ENCODE results near the gene ADORA3.

Gene ADORA3

DNA sequence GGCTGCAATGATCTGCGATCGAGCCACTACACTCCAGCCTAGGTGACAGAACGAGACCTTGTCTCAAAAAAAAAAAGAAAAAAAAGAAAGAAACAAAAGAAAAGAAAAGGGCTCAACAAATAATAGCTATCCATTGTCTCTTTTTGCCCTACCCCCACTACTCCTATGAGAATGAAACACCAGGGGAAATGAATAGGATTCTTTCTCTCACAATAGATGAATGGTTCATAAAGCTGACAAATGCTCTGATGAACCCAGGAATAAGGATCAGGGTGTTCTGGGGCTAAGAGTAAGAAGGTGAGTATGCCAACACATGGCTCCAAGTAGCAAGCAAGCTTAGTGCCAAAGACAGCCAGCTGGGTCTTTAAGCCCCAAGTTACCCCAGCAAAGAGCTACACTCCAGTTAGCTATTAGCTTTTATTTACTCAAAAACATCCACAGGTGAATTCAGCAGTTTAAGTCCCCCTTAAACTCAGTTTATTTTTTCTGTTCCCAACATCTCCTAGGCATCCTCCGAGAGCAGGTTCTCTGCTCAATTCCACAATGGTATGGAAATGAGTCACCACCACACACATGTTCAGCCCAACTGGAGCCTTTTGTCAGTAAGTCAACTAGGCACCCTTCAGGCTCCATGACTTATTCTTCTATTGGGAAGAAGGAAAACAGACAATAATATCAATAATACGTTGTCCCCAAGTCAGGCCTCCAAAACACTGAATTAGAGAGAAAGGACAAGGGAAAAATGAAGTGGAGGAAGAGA lies 4.2 kb downstream of the ADORA3 start:
- DNase-seq (ENCODE audit: low spot score in 2 of 2) = no peak
- no peak overlapping the region for H3K27ac Mint-ChIP-seq (ENCODE audit: low read depth)
- peaks cover 18% of the 10 kb centered on the region for H3K4me1 Mint-ChIP-seq
- peaks cover 3% of the 10 kb centered on the region for H3K9me3 Mint-ChIP-seq
- no peak overlapping the region for H3K4me3 Mint-ChIP-seq
- no peaks in the 10 kb centered on the region for H3K36me3 Mint-ChIP-seq (ENCODE audit: insufficient read depth)
- no peak for ATAC-seq (replicated peaks; ENCODE audit: extremely low read depth, poor library complexity, severe bottlenecking)
- H3K27me3 Mint-ChIP-seq = no peaks in the 10 kb centered on the region

DNA sequence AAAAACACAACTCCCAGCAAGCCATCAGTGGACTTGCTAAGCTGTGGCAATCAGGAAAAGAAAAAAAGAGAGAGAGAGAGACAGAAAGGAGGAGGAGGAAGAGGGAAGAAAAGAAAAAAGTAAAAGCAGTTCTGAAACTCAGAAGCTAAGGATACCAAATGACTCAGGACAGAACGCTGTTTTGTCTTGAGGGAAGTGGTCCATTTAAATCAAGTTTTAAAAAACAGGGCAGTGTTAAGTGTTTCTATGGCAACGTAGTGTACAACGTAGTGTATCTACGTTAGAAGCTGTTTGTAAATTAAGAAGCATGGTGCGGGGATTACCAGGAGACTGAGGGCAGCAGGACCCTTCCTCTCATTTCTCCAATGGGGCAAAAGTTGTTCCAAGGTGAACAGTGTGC lies 5.8 kb downstream of the ADORA3 start:
- no peaks in the 10 kb centered on the region for H3K27me3 Mint-ChIP-seq
- H3K27ac Mint-ChIP-seq (ENCODE audit: low read depth) = no peak overlapping the region
- ATAC-seq (replicated peaks; ENCODE audit: extremely low read depth, poor library complexity, severe bottlenecking) (no peak), DNase-seq (ENCODE audit: low spot score in 2 of 2) (no peak)
- H3K4me1 Mint-ChIP-seq = peaks cover 7% of the 10 kb centered on the region
- H3K9me3 Mint-ChIP-seq = peaks cover 3% of the 10 kb centered on the region
- H3K36me3 Mint-ChIP-seq (ENCODE audit: insufficient read depth) = no peaks in the 10 kb centered on the region
- no peak overlapping the region for H3K4me3 Mint-ChIP-seq

DNA sequence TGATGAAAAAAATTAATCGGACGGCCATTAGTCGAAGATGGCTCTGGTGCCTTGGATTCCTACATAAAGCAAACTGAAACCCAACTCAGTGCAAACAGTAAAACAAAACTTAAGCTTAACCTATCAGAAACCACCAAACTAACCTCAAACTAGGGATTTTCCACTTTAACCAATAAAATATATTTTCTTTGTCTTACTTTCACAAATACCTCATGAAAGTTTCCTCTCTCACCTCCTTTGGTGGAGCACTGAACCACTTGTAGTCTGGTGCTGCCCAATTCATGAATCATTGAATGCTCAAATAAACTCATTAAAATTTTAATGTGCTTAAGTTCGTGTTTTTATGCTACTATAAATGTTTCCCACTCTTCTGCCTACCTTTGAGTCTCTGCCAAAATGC lies 7.0 kb downstream of the ADORA3 start:
- Mint-ChIP-seq H3K36me3 (ENCODE audit: insufficient read depth) (no peaks in the 10 kb centered on the region), H3K9me3 (peaks cover 3% of the 10 kb centered on the region), H3K4me1 (peaks cover 5% of the 10 kb centered on the region), H3K27me3 (no peaks in the 10 kb centered on the region), H3K27ac (ENCODE audit: low read depth) (no peak overlapping the region), H3K4me3 (no peak overlapping the region)
- ATAC-seq (replicated peaks; ENCODE audit: extremely low read depth, poor library complexity, severe bottlenecking) (no peak), DNase-seq (ENCODE audit: low spot score in 2 of 2) (no peak)

DNA sequence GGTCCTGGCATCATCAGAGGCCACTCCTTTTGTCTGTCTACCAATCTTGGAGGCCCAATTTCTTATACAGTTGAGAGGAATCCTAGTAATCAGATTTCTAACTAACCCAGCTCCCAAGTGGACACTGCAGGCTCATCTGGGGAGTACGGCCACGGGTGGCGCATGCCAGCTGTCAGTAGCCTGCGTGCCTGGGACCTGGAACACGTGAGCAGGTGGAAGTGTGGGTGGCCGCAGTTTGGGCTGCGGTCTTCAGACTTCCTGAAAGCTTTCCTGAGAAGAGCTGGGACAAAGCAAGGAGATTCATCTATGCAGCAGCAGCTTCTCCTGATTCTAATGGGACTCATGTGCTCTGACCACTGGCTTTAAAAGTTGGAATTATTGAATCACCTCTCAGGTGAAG lies 12.4 kb downstream of the ADORA3 start:
- H3K4me3 Mint-ChIP-seq = no peak overlapping the region
- H3K4me1 Mint-ChIP-seq = no peaks in the 10 kb centered on the region
- H3K36me3 Mint-ChIP-seq (ENCODE audit: insufficient read depth) = no peaks in the 10 kb centered on the region
- DNase-seq (ENCODE audit: low spot score in 2 of 2) = no peak
- ATAC-seq (replicated peaks; ENCODE audit: extremely low read depth, poor library complexity, severe bottlenecking) = no peak
- no peaks in the 10 kb centered on the region for H3K27me3 Mint-ChIP-seq
- H3K27ac Mint-ChIP-seq (ENCODE audit: low read depth) = no peak overlapping the region
- peaks cover 3% of the 10 kb centered on the region for H3K9me3 Mint-ChIP-seq

DNA sequence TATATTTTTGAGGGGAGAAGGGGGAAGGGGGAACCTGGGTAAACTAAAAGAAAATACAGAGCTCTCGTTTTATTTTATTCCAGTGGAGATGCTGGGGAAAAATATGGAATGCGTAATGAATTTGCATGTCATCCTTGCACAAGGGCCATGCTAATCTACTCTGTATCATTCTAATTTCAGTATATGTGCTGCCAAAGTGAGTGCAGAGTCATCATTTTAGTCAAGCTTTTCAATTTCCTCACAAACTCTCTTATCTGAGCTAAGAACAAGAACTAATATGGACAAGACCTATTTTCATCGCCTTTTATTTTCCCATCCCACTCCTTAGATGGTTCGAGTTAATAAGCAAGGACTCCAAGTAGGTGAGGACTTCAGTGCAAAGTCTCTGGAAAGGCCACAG lies 13.2 kb downstream of the ADORA3 start:
- no peaks in the 10 kb centered on the region for H3K36me3 Mint-ChIP-seq (ENCODE audit: insufficient read depth)
- H3K9me3 Mint-ChIP-seq = peaks cover 3% of the 10 kb centered on the region
- no peak for ATAC-seq (replicated peaks; ENCODE audit: extremely low read depth, poor library complexity, severe bottlenecking)
- no peak for DNase-seq (ENCODE audit: low spot score in 2 of 2)
- no peaks in the 10 kb centered on the region for H3K4me1 Mint-ChIP-seq
- no peak overlapping the region for H3K4me3 Mint-ChIP-seq
- no peak overlapping the region for H3K27ac Mint-ChIP-seq (ENCODE audit: low read depth)
- H3K27me3 Mint-ChIP-seq = no peaks in the 10 kb centered on the region

DNA sequence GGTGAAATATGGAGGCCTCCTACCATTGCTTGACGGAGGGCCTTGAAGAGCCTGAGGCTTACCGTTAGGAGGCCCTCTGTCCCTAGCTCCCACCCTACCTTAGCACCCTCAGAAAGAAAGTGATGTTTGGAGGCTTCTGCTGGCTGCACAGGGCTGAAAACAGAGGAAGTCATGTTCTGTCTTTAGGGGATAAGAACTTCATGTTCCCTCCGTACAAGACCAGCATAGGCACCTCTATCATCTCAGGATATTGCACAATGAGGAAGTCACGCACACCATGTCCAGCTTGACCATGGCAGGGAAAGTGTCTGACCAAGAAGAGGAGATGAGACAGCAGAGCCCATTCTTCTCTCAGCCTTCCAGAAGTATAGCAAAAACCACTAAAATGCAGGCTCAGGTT lies 13.8 kb downstream of the ADORA3 start:
- Mint-ChIP-seq H3K4me3 (no peak overlapping the region), H3K27me3 (no peaks in the 10 kb centered on the region), H3K4me1 (no peaks in the 10 kb centered on the region), H3K27ac (ENCODE audit: low read depth) (no peak overlapping the region), H3K36me3 (ENCODE audit: insufficient read depth) (no peaks in the 10 kb centered on the region), H3K9me3 (no peaks in the 10 kb centered on the region)
- DNase-seq (ENCODE audit: low spot score in 2 of 2) (no peak), ATAC-seq (replicated peaks; ENCODE audit: extremely low read depth, poor library complexity, severe bottlenecking) (no peak)

DNA sequence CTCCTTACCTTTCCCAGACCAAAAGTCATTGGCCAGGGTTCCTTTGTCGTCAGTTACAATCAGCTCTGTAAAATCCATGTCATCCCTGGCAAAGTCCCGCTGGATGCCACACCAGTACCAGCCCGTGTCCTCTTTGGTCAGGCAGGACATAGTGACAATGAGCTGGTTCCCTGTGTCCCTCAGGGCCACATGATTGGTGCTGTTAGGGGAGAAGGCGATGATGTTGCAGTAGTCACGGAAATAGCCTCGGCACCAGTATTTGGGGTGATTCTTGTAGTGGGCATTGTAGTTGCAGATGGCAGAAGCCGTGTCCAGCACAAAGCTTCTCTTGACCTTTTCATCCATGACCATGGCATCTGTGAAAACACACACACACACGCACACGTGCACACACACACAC lies 14.8 kb downstream of the ADORA3 start:
- Mint-ChIP-seq H3K4me1 (peaks cover under 1% of the 10 kb centered on the region), H3K27ac (ENCODE audit: low read depth) (no peak overlapping the region), H3K36me3 (ENCODE audit: insufficient read depth) (no peaks in the 10 kb centered on the region), H3K9me3 (no peaks in the 10 kb centered on the region), H3K4me3 (no peak overlapping the region), H3K27me3 (no peaks in the 10 kb centered on the region)
- no peak for ATAC-seq (replicated peaks; ENCODE audit: extremely low read depth, poor library complexity, severe bottlenecking)
- DNase-seq (ENCODE audit: low spot score in 2 of 2) = no peak

DNA sequence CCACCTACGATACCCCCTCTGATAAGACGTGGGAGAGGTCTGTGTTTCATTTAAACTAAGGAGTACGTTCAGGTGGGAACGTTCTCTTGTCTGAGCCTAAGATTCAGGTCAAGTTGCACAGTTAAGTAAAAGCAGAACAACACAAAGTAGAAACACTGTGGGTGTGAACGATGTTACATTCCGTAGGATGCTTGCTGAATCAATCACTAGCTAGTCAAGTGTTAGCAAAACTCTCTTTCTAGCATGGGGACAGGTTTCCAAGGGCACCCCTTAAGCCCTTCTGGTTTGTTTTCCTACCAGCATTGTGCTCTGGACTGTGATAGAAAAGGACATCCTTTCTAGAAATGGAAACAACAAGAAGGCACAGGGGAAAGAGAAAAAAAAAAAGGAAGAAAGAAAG lies 16.3 kb downstream of the ADORA3 start:
- DNase-seq (ENCODE audit: low spot score in 2 of 2) (no peak), ATAC-seq (replicated peaks; ENCODE audit: extremely low read depth, poor library complexity, severe bottlenecking) (no peak)
- H3K27ac Mint-ChIP-seq (ENCODE audit: low read depth) = no peak overlapping the region
- H3K4me1 Mint-ChIP-seq = peaks cover 5% of the 10 kb centered on the region
- H3K27me3 Mint-ChIP-seq = no peaks in the 10 kb centered on the region
- no peaks in the 10 kb centered on the region for H3K9me3 Mint-ChIP-seq
- H3K4me3 Mint-ChIP-seq = no peak overlapping the region
- H3K36me3 Mint-ChIP-seq (ENCODE audit: insufficient read depth) = no peaks in the 10 kb centered on the region

DNA sequence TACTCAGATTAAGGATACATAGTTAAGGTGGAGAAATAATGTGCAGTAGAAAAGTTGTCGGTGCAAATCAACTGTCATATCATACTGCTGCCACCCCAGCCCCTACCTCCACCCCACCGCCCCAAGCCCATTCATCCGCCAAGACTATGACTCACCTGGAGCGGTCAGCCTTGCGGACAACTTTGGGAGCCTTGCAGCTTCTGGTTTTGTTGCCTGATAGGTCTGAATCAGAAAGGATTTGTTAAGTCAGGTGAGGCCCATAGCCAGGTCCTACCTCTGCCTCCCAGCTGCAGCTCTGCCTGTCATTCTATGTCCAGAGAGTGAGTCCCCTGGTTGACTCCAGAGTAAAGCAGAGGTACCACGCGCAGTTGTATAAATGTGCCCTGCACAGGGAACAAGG lies 17.0 kb downstream of the ADORA3 start:
- ATAC-seq (replicated peaks; ENCODE audit: extremely low read depth, poor library complexity, severe bottlenecking) (no peak), DNase-seq (ENCODE audit: low spot score in 2 of 2) (no peak)
- no peaks in the 10 kb centered on the region for H3K9me3 Mint-ChIP-seq
- no peaks in the 10 kb centered on the region for H3K27me3 Mint-ChIP-seq
- no peak overlapping the region for H3K4me3 Mint-ChIP-seq
- no peaks in the 10 kb centered on the region for H3K36me3 Mint-ChIP-seq (ENCODE audit: insufficient read depth)
- no peak overlapping the region for H3K27ac Mint-ChIP-seq (ENCODE audit: low read depth)
- peaks cover 5% of the 10 kb centered on the region for H3K4me1 Mint-ChIP-seq

DNA sequence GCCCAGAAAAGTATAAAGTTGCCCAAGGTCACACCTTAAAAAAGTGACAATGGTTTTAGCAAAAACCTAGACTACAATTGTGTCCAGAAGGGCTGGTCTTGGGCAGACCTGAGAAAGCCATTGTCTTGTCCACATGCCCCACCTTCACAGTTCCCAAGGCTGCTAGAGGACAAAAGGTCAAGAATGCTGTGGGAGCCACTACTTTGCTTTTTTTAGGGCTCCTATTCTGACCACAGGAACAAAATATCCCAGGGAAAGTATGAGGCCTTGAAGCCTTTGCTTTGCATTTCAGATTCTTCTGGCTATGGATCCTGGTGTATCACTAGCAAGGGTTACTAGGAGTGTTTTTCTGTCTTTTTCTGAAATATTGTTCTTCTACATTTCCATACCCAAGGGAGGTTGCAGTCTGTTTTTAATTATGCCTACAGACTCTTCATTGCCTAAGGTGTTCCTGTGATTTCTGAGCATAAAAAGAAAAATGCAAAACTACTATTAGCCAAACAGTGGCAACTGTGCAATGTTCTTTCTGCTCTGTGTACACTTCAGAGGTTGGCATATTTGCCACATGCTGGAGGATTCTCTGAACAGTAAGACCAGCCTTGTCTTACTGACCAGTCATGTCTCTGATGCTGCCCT lies 18.9 kb downstream of the ADORA3 start:
- Mint-ChIP-seq H3K4me1 (peaks cover 5% of the 10 kb centered on the region), H3K4me3 (no peak overlapping the region), H3K36me3 (ENCODE audit: insufficient read depth) (no peaks in the 10 kb centered on the region), H3K9me3 (no peaks in the 10 kb centered on the region), H3K27ac (ENCODE audit: low read depth) (no peak overlapping the region), H3K27me3 (no peaks in the 10 kb centered on the region)
- no peak for ATAC-seq (replicated peaks; ENCODE audit: extremely low read depth, poor library complexity, severe bottlenecking)
- no peak for DNase-seq (ENCODE audit: low spot score in 2 of 2)

DNA sequence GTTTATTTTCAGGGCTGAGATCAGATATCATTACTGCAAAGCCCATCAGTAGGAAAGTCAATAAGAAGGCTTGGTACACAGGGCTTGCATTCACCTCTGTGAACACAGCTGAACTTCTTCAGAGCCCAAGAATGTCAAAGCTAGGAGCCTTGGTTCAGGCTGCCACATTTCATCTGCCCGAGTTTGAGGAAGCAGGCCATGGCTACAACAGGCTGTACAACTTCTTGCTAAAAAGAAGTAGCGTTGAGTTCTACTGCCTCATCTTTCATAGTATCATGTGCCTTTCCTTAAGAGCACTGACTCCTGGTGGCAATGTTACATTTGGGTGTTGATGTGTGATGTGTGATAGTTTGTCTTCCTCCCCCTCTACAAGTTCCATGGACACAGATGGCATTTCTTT lies 19.6 kb downstream of the ADORA3 start:
- DNase-seq (ENCODE audit: low spot score in 2 of 2) (no peak), ATAC-seq (replicated peaks; ENCODE audit: extremely low read depth, poor library complexity, severe bottlenecking) (no peak)
- Mint-ChIP-seq H3K9me3 (no peaks in the 10 kb centered on the region), H3K4me3 (no peak overlapping the region), H3K4me1 (peaks cover 5% of the 10 kb centered on the region), H3K27me3 (no peaks in the 10 kb centered on the region), H3K36me3 (ENCODE audit: insufficient read depth) (no peaks in the 10 kb centered on the region), H3K27ac (ENCODE audit: low read depth) (no peak overlapping the region)

DNA sequence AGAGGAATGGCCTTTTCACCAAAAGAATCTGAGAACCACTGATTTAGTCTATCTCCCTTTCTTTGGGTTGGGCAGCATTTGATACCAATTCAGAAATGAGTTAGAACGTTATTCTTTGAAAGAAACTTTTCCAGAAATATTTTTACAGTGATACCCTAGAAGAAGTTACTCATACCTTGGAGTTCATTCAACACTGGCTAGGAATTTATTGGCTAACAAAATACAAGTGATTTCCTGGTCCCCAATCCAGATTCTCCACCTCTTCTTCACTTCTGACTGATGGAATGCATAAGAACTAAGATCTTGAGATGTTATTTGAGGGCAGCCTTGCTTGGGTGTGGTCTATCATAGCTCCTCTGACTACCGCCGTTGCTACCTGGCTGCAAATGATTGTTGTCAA lies 20.3 kb downstream of the ADORA3 start:
- Mint-ChIP-seq H3K4me3 (no peak overlapping the region), H3K4me1 (peaks cover 10% of the 10 kb centered on the region), H3K36me3 (ENCODE audit: insufficient read depth) (no peaks in the 10 kb centered on the region), H3K27me3 (no peaks in the 10 kb centered on the region), H3K27ac (ENCODE audit: low read depth) (no peak overlapping the region), H3K9me3 (no peaks in the 10 kb centered on the region)
- no peak for DNase-seq (ENCODE audit: low spot score in 2 of 2)
- ATAC-seq (replicated peaks; ENCODE audit: extremely low read depth, poor library complexity, severe bottlenecking) = no peak

DNA sequence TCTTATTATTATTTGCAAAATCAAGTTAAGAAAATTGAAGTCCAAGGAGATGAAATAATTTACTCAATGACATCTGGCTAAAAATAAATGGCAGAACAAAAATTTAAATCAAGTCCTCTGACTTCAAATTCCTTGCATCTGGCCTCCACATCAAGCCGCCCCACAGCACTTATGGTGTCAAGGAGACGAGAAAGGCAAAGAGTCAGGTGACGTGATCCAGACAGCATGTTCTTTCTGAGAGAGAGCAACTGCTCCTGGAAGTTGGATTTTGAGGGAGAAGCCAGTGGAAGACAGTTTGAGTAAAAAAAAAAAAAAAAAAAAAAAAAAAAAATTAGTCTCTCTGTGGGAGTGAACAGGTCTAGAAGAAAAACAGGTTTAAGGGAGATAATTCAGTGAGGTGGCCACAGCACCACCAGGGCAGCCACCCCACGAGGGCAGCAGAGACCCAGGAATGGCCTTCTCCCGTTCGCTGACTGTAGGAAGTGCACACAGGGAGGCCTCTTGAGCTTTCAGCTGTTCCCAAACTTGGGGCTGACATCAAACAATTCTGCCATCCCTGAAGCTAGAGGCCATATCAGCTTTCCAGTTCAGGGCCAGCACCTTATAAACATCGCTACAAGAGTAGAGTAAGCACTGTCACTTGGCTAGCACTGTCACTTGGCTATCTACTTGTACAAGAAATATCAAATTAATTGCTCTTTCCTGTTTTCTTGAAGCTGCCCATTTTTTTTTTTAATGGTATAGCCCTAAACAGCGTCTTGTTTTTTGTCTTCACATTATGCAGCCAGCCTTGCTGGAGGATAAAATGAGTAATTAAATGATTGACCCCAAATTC lies 21.8 kb downstream of the ADORA3 start:
- Mint-ChIP-seq H3K9me3 (no peaks in the 10 kb centered on the region), H3K27me3 (no peaks in the 10 kb centered on the region), H3K27ac (ENCODE audit: low read depth) (no peak overlapping the region)

More for the DNA sequence above, 21.8 kb downstream of the ADORA3 start:
- no peak for ATAC-seq (replicated peaks; ENCODE audit: extremely low read depth, poor library complexity, severe bottlenecking)
- Mint-ChIP-seq H3K4me3 (no peak overlapping the region), H3K36me3 (ENCODE audit: insufficient read depth) (peaks cover 3% of the 10 kb centered on the region), H3K4me1 (peaks cover 26% of the 10 kb centered on the region)
- DNase-seq (ENCODE audit: low spot score in 2 of 2) = no peak

All from central memory CD8-positive, alpha-beta T cell (primary cell).